Ovary (tissue), 3 donors: Measurements from ENCODE around the gene COL17A1.

Experiments used
- POLR2A ChIP-seq: fragments of 450-650 bp; IDR thresholded peaks from one replicate; pipeline ENCODE4 v1.6.1; 2017; ENCODE audit warnings: antibody characterized with exemption, mild to moderate bottlenecking, moderate library complexity
- TF ChIP-seq, protein P1 (sequence below), 3 donors: fragments of 450-650 bp in 2 of 3; fragments of 200-600 bp in 1 of 3; IDR thresholded peaks; one replicate each; pipeline versions ENCODE4 v1.5.1 to v1.8.0; 2016 to 2022; ENCODE audit warnings: antibody characterized with exemption in 3 of 3, mild to moderate bottlenecking in 1 of 3
- donor health status: DM: no; HTN: no; CAD: no.

DNA sequence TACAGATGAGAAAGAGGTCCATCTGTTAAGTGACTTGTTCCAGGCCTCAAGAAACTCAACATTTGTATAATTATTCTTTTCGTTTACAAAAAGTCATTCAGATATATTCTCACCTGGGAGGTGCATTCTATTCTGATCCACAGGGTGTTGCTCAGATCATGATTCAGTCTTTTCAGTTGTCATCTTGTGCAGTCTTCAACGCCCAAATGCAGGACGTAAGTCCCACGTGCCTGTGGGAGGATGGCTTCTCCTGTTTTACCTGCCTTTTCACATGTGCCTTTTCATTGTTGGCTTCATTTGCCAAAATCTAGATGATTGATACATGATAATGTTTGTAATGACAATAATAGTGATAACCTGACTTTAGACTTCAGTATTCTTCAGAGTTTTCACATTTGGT is 72.2 kb downstream of the COL17A1 start:
- TF ChIP-seq POLR2A = no peak
- TF ChIP-seq, protein P1, sequence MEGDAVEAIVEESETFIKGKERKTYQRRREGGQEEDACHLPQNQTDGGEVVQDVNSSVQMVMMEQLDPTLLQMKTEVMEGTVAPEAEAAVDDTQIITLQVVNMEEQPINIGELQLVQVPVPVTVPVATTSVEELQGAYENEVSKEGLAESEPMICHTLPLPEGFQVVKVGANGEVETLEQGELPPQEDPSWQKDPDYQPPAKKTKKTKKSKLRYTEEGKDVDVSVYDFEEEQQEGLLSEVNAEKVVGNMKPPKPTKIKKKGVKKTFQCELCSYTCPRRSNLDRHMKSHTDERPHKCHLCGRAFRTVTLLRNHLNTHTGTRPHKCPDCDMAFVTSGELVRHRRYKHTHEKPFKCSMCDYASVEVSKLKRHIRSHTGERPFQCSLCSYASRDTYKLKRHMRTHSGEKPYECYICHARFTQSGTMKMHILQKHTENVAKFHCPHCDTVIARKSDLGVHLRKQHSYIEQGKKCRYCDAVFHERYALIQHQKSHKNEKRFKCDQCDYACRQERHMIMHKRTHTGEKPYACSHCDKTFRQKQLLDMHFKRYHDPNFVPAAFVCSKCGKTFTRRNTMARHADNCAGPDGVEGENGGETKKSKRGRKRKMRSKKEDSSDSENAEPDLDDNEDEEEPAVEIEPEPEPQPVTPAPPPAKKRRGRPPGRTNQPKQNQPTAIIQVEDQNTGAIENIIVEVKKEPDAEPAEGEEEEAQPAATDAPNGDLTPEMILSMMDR (IDR thresholded peaks at IDR 0.05) = no peak
